K562 (cell line): ENCODE measurements around the gene RNF20. TPM values are rescaled to one million over a fixed set of nuclear protein-coding genes. Genes with fewer than 3 reads are reported as not detected.

Experiments used
- ATAC-seq: fragments of 200-7000 bp; cut with Tn5 transposase; 3 replicates; pipeline ENCODE4 v1.9.1; 2020; ENCODE audit warnings: moderate library complexity
- BruUV-seq: library from RNA; stranded (reverse); fragments of 400-500 nt; replicated peaks from 2 replicates; lab custom pipeline; 2021; lab: Mats Ljungman, UMichigan
- CTCF ChIA-PET: fragments of 300-600 bp; formaldehyde crosslinking; extraction: SDS; loops from one replicate; lab custom pipeline; 2021; ENCODE audit warnings: low intra/inter-chr PET ratio; lab: Yijun Ruan, JAX
- POLR2A ChIA-PET: fragments of 300-600, 350-650 bp; sonication (Branson Sonifier 250); formaldehyde crosslinking; extraction: SDS; loops from one replicate; lab custom pipeline; 2021; ENCODE audit warnings: antibody characterized with exemption, inconsistent platforms; lab: Yijun Ruan, JAX
- DNase-seq, 4 experiments: peaks; one replicate each; pipeline versions ENCODE4 v3.0.0 to v3.0.0-alpha.2; 2011 to 2018; ENCODE audit warnings: low spot score in 3 of 4, mixed read lengths in 3 of 4; ENCODE audit errors: extremely low read depth in 1 of 4
- FAIRE-seq: peaks from 2 replicates; lab custom pipeline; 2011; peaks lifted over from hg19 to GRCh38; lab: Jason Lieb, UNC
- H2AFZ ChIP-seq: 2 replicates; pipeline ENCODE4 v1.6.0; 2011; ENCODE audit warnings: low read depth, low read length, control low read depth, inconsistent platforms
- H3K27ac ChIP-seq: fragments of 200-600 bp; 3 replicates; pipeline ENCODE4 v1.8.0; 2011; ENCODE audit warnings: low read depth, mild to moderate bottlenecking, control low read depth, inconsistent platforms, low read length, moderate library complexity, mixed read lengths; ENCODE audit errors: extremely low read depth
- H3K27me3 ChIP-seq, 2 experiments: fragments of 300-600 bp in 1 of 2; 2 replicates in 1 of 2; 3 replicates in 1 of 2; pipeline versions ENCODE4 v1.6.0 to v1.8.0; 2011; ENCODE audit warnings: inconsistent platforms in 2 of 2, low read length in 2 of 2, mild to moderate bottlenecking in 1 of 2, mixed read lengths in 1 of 2, moderate library complexity in 1 of 2; ENCODE audit not compliant: control insufficient read depth in 2 of 2, insufficient read depth in 2 of 2
- H3K36me3 ChIP-seq: fragments of 300-600 bp; 3 replicates; pipeline ENCODE4 v1.8.0; 2011; ENCODE audit warnings: mild to moderate bottlenecking, low read length, inconsistent platforms; ENCODE audit not compliant: control insufficient read depth, insufficient read depth
- H3K4me1 ChIP-seq, 2 experiments: fragments of 200-600 bp in 1 of 2; replicated peaks in 1 of 2; 2 replicates in 1 of 2; 3 replicates in 1 of 2; pipeline versions ENCODE4 v1.5.1 to v1.8.0; 2011; ENCODE audit warnings: inconsistent platforms in 2 of 2, low read length in 2 of 2, mild to moderate bottlenecking in 1 of 2, mixed read lengths in 1 of 2, moderate library complexity in 1 of 2; ENCODE audit not compliant: control insufficient read depth in 2 of 2, insufficient read depth in 2 of 2
- H3K4me2 ChIP-seq: 2 replicates; pipeline ENCODE4 v1.6.1; 2011; ENCODE audit warnings: low read length, control low read depth, inconsistent platforms, mixed read lengths; ENCODE audit not compliant: insufficient read depth
- H3K4me3 ChIP-seq: fragments of 200-600 bp; sonication (generic), shearing (Covaris generic); 2 replicates; pipeline ENCODE4 v1.5.1; 2016; ENCODE audit warnings: control low read depth, inconsistent platforms
- H3K79me2 ChIP-seq: fragments of 200-600 bp; 3 replicates; pipeline ENCODE4 v1.8.0; 2011; ENCODE audit warnings: low read length, inconsistent platforms; ENCODE audit not compliant: control insufficient read depth, insufficient read depth
- H3K9ac ChIP-seq, 2 experiments: 2 replicates each; pipeline versions ENCODE4 v1.6.0 to v1.6.1; 2011; ENCODE audit warnings: low read depth in 2 of 2, low read length in 2 of 2, control low read depth in 1 of 2, inconsistent platforms in 1 of 2, mild to moderate bottlenecking in 1 of 2, mixed read lengths in 1 of 2; ENCODE audit not compliant: insufficient read depth in 1 of 2
- H3K9me1 ChIP-seq: one replicate; pipeline ENCODE4 v1.6.0; 2011; ENCODE audit warnings: inconsistent platforms, mild to moderate bottlenecking, low read length, moderate library complexity; ENCODE audit not compliant: control insufficient read depth, insufficient read depth
- H3K9me3 ChIP-seq: replicated peaks from 2 replicates; pipeline ENCODE4 v1.5.1; 2011; ENCODE audit warnings: low read depth, low read length, inconsistent platforms; ENCODE audit not compliant: control insufficient read depth, insufficient read depth
- H4K20me1 ChIP-seq: replicated peaks from 2 replicates; pipeline ENCODE4 v1.6.1; 2011; ENCODE audit warnings: low read length, inconsistent platforms, mixed read lengths; ENCODE audit not compliant: control insufficient read depth, insufficient read depth
- HOXB6 ChIP-seq: fragments of 250-450 bp; sonication (Bioruptor Pico); IDR thresholded peaks from 2 replicates; pipeline ENCODE4 v1.5.1; 2022; ENCODE audit warnings: mild to moderate bottlenecking, borderline replicate concordance
- MBD1 ChIP-seq: fragments of 250-450 bp; sonication (Bioruptor Pico); IDR thresholded peaks from 2 replicates; pipeline ENCODE4 v1.8.0; 2022; ENCODE audit warnings: inconsistent platforms
- PURB ChIP-seq: sonication (generic); formaldehyde crosslinking; IDR thresholded peaks from 2 replicates; pipeline ENCODE4 v1.9.0; 2021; ENCODE audit warnings: low read depth, mild to moderate bottlenecking, missing genetic modification reagents
- TCF3 ChIP-seq: sonication (generic); formaldehyde crosslinking; IDR thresholded peaks from 2 replicates; pipeline ENCODE4 v1.4.0; 2020; ENCODE audit warnings: mild to moderate bottlenecking, missing genetic modification reagents
- ZEB2 ChIP-seq: fragments of 450-650 bp; IDR thresholded peaks from 2 replicates; pipeline ENCODE4 v1.6.1; 2016
- ZNF165 ChIP-seq: fragments of 250-450 bp; sonication (Bioruptor Pico); IDR thresholded peaks from 2 replicates; pipeline ENCODE4 v1.4.0; 2020; ENCODE audit warnings: borderline replicate concordance
- ZNF212 ChIP-seq: fragments of 450-650 bp; formaldehyde crosslinking; IDR thresholded peaks from 2 replicates; pipeline ENCODE4 v1.4.0; 2020; ENCODE audit warnings: mild to moderate bottlenecking
- ZNF282 ChIP-seq: sonication (generic); formaldehyde crosslinking; IDR thresholded peaks from 2 replicates; pipeline ENCODE4 v1.8.1; 2023; ENCODE audit warnings: missing genetic modification reagents
- WGBS: fragments of 100-300 bp; shearing (Covaris generic); methylation state at CpG from one replicate; pipeline ENCODE4 v1.1.6; 2016; ENCODE audit warnings: low coverage, mixed read lengths; ENCODE audit not compliant: insufficient coverage; ENCODE audit errors: missing lambda C conversion rate; 5-methylcytosine and 5-hydroxymethylcytosine counted together
- in situ Hi-C: fragments of 300-500 bp; cut with MboI; formaldehyde crosslinking; loops from 4 replicates; pipeline ENCODE4 v1.15.0; 2018; ENCODE audit warnings: inconsistent platforms, mixed read lengths
- intact Hi-C: fragments of 100-400 bp; cut with micrococcal nuclease; formaldehyde crosslinking; loops from 2 replicates; pipeline ENCODE4 v1.14.2; 2022
- polyA plus RNA-seq, 8 experiments: library from polyadenylated mRNA; depleted of rRNA in 4 of 8; stranded (reverse) in 5 of 8; unstranded in 3 of 8; fragments of >200 nt; fragmentation: Nextera tagmentation in 2 of 8; fragmentation: Illumina TruSeq in 1 of 8; extraction: Ambion mirVana in 2 of 8; extraction: Trizol in 1 of 8; gene quantifications; 2 replicates each; pipeline versions ENCODE4 v1.2.1 to v1.2.3, GENCODE V29; 2011 to 2014; ENCODE audit warnings: inconsistent platforms in 1 of 8, missing spikeins in 1 of 8
- total RNA-seq, 7 experiments: library from RNA; depleted of rRNA in 6 of 7; stranded (reverse); fragments of >200 nt in 6 of 7; fragmentation: Illumina TruSeq in 2 of 7; extraction: Trizol in 2 of 7; gene quantifications; 2 replicates each; pipeline versions ENCODE4 v1.2.1 to v1.2.3, GENCODE V29; 2011 to 2021; ENCODE audit warnings: low replicate concordance in 1 of 7

RNF20 gene
- total and polyA plus RNA-seq, 9 of the 15 experiments (the other 6 are each of a cell fraction or from before 2014, with no cell fraction given), result 5.5 to 25.0 (median 22.1) TPM

DNA sequence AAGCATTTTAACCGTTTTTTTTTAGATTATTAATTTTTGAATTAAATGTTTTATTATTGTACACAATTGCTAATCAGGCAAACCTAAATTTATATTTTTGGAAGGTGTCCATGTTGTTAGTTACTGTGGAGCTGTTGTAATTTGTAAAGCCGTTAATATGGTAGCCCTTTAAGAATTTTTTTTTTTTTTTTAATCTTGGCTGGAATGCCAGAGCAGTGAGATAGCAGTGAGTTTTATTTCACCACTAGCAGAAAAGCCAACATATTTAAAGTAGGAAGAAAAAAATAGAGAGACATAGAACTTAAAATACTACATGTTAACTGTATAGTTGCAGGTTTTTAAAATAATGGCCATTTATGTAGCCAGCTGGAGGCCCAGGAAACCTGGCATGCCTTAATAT, 35.3 kb upstream of the RNF20 start:
- intact Hi-C loops, result no loop called here
- Histone ChIP-seq H4K20me1 (no peaks in the 10 kb centered on the region), H3K27me3 (no peaks in the 10 kb centered on the region), H3K9ac (no peak overlapping the region), H3K4me1 (no peaks in the 10 kb centered on the region), H2AFZ (no peak overlapping the region), H3K9me3 (no peaks in the 10 kb centered on the region), H3K36me3 (no peaks in the 10 kb centered on the region), H3K79me2 (no peaks in the 10 kb centered on the region), H3K9me1 (no peaks in the 10 kb centered on the region), H3K27ac (no peak overlapping the region), H3K4me2 (no peak overlapping the region)
- no peak for FAIRE-seq
- no TSS peak for BruUV-seq
- no peak for DNase-seq
- in situ Hi-C loops, result no loop called here
- ATAC-seq, result no peak
- CTCF ChIA-PET, result no interaction called here
- WGBS, result 15% methylated on average over 2 of the region's 2 CpGs
- POLR2A ChIA-PET, result no interaction called here
- TF ChIP-seq MBD1 (CRISPR knock-in tag), result no peak
- TF ChIP-seq ZNF282 (CRISPR knock-in tag), result no peak
- TF ChIP-seq HOXB6, result no peak
- TF ChIP-seq ZEB2, result no peak
- TF ChIP-seq PURB (CRISPR knock-in tag), result no peak
- TF ChIP-seq TCF3 (CRISPR knock-in tag), result no peak
- TF ChIP-seq ZNF165, result no peak
- TF ChIP-seq ZNF212 (CRISPR knock-in tag), result no peak
- TF ChIP-seq, all 486 proteins: peak for 0
- H3K4me3 ChIP-seq, result no peak overlapping the region
